Esophagus squamous epithelium (tissue), 4 donors: ENCODE data around the gene RRAS2.

Experiments used
- POLR2A ChIP-seq, 4 donors: fragments of 450-650 bp; IDR thresholded peaks; one replicate each; pipeline ENCODE4 v1.6.1; 2017; ENCODE audit warnings: antibody characterized with exemption in 4 of 4, mild to moderate bottlenecking in 4 of 4, moderate library complexity in 3 of 4
- TF ChIP-seq, protein P1 (sequence below), 6 experiments: fragments of 450-650 bp in 4 of 6; fragments of 200-600 bp in 2 of 6; sonication (generic) in 2 of 6; IDR thresholded peaks; one replicate each; pipeline ENCODE4 v1.5.1; 2016 to 2019; ENCODE audit warnings: antibody characterized with exemption in 6 of 6, mild to moderate bottlenecking in 4 of 6, moderate library complexity in 4 of 6

DNA sequence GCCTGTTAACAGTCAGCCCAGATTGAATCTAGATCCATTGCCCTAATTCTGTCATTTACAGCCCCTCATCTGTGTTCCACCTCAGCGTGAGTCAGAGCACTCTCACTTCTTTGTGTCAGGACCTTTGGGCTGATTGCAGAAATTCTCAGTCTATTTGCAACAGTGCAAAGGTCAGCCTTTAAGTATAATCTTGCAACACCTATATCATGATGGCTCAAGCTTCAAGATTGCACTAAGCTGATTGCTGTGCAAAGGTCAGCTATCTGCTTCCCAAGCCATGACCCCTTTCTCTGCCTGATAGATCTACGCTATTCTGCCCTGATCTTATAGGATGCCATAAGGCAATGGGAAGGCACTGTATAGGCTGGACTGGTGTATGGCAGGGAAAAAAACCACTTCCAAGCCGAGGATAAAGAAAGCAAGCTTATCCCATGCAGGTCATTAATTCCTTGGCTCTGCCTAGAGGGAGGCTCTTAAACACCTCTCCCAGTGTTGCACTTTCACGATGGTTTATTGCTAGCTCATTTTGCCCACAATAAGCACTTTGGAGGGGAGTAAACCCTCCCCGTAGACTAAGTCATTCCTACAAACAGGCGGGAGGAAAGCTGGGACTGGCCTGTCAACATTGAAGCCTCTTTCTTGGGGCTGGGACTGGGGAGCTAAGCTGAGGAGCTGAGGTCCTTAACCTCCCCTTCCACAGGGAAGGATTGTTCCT, 100.6 kb downstream of the RRAS2 start:
- TF ChIP-seq, protein P1, sequence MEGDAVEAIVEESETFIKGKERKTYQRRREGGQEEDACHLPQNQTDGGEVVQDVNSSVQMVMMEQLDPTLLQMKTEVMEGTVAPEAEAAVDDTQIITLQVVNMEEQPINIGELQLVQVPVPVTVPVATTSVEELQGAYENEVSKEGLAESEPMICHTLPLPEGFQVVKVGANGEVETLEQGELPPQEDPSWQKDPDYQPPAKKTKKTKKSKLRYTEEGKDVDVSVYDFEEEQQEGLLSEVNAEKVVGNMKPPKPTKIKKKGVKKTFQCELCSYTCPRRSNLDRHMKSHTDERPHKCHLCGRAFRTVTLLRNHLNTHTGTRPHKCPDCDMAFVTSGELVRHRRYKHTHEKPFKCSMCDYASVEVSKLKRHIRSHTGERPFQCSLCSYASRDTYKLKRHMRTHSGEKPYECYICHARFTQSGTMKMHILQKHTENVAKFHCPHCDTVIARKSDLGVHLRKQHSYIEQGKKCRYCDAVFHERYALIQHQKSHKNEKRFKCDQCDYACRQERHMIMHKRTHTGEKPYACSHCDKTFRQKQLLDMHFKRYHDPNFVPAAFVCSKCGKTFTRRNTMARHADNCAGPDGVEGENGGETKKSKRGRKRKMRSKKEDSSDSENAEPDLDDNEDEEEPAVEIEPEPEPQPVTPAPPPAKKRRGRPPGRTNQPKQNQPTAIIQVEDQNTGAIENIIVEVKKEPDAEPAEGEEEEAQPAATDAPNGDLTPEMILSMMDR (IDR thresholded peaks at IDR 0.05) = no peak
- TF ChIP-seq POLR2A (IDR thresholded peaks at IDR 0.05) = no peak
